Measurements from ENCODE around the gene EGLN2. TPM values are rescaled to one million over a fixed set of nuclear protein-coding genes. Genes with fewer than 3 reads are reported as not detected.

EGLN2 gene
- total and polyA plus RNA-seq, 9 of the 15 experiments (the other 6 are each of a cell fraction or from before 2014, with no cell fraction given) = 9.6 to 114 (median 71.0) TPM

DNA sequence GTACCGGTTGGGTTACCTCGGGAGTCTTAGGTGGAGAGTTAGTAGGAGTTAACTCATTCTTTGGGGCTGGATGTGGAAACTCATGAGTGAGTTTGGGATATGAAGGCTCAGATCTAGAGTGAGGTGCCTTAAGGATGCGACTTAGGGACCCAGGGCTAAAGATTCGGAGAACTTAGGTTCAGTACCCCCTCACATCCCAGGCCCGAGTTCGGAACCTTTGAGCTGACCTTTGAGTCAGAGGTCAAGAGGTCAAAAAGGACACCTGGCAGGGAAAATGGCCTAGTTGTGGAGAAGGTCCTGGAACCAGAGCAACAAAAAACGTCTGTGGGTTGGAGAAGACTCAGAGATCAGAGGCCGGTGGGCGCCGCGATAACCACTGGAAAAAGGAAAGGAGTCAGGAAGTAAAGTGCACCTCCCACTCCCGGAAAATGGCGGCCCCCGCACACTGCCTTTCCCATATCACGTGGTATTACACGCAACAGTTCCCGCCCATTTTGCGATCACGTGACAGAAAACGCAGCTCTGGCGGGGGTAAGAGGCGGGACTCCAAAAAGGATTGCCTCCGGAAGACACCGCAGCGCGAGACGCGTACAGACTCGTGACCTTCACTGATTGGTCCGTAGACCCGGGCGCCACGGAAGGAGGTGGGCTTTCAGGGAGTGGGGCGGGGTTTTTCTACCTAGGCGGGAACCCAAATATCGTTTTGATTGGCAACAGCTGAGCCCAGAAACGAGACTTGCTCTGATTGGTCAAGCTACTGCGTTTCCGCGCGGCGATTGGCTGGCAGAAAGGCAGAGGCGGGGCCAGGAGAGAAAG is 48.7 kb upstream of the EGLN2 start, which contains the start of gene ACTMAP (continued):
- TF ChIP-seq, protein P1, sequence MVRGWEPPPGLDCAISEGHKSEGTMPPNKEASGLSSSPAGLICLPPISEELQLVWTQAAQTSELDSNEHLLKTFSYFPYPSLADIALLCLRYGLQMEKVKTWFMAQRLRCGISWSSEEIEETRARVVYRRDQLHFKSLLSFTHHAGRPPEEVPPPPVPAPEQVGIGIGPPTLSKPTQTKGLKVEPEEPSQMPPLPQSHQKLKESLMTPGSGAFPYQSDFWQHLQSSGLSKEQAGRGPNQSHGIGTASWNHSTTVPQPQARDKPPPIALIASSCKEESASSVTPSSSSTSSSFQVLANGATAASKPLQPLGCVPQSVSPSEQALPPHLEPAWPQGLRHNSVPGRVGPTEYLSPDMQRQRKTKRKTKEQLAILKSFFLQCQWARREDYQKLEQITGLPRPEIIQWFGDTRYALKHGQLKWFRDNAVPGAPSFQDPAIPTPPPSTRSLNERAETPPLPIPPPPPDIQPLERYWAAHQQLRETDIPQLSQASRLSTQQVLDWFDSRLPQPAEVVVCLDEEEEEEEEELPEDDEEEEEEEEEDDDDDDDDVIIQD (CRISPR knock-in tag; IDR thresholded peaks at IDR 0.05) = no peak
- peak; percentile 57 to 83; a peak in 3 of 4 replicates for TF ChIP-seq TEAD1 (CRISPR knock-in tag; IDR thresholded peaks at IDR 0.05)
- TF ChIP-seq, protein P2, sequence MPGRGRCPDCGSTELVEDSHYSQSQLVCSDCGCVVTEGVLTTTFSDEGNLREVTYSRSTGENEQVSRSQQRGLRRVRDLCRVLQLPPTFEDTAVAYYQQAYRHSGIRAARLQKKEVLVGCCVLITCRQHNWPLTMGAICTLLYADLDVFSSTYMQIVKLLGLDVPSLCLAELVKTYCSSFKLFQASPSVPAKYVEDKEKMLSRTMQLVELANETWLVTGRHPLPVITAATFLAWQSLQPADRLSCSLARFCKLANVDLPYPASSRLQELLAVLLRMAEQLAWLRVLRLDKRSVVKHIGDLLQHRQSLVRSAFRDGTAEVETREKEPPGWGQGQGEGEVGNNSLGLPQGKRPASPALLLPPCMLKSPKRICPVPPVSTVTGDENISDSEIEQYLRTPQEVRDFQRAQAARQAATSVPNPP (IDR thresholded peaks at IDR 0.05; ENCODE audit: borderline replicate concordance, insufficient read depth, insufficient read length) = no peak
- no peak; the same call in 1 of the 2 replicates for TF ChIP-seq PTRF (tag; IDR thresholded peaks at IDR 0.05)
- TF ChIP-seq, protein P3, sequence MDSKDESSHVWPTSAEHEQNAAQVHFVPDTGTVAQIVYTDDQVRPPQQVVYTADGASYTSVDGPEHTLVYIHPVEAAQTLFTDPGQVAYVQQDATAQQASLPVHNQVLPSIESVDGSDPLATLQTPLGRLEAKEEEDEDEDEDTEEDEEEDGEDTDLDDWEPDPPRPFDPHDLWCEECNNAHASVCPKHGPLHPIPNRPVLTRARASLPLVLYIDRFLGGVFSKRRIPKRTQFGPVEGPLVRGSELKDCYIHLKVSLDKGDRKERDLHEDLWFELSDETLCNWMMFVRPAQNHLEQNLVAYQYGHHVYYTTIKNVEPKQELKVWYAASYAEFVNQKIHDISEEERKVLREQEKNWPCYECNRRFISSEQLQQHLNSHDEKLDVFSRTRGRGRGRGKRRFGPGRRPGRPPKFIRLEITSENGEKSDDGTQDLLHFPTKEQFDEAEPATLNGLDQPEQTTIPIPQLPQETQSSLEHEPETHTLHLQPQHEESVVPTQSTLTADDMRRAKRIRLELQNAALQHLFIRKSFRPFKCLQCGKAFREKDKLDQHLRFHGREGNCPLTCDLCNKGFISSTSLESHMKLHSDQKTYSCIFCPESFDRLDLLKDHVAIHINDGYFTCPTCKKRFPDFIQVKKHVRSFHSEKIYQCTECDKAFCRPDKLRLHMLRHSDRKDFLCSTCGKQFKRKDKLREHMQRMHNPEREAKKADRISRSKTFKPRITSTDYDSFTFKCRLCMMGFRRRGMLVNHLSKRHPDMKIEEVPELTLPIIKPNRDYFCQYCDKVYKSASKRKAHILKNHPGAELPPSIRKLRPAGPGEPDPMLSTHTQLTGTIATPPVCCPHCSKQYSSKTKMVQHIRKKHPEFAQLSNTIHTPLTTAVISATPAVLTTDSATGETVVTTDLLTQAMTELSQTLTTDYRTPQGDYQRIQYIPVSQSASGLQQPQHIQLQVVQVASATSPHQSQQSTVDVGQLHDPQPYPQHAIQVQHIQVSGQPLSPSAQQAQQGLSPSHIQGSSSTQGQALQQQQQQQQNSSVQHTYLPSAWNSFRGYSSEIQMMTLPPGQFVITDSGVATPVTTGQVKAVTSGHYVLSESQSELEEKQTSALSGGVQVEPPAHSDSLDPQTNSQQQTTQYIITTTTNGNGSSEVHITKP (IDR thresholded peaks at IDR 0.05; ENCODE audit: partially characterized antibody) = peak; percentile 42
- TF ChIP-seq, protein P4, sequence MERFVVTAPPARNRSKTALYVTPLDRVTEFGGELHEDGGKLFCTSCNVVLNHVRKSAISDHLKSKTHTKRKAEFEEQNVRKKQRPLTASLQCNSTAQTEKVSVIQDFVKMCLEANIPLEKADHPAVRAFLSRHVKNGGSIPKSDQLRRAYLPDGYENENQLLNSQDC (CRISPR knock-in tag; IDR thresholded peaks at IDR 0.05) = no peak
- TF ChIP-seq RBM39 (optimal IDR thresholded peaks at IDR 0.05; ENCODE audit: low read depth, low read length) = no peak
- TF ChIP-seq MCM2 (IDR thresholded peaks at IDR 0.05; ENCODE audit: low read depth) = no peak
- TF ChIP-seq, protein P5, sequence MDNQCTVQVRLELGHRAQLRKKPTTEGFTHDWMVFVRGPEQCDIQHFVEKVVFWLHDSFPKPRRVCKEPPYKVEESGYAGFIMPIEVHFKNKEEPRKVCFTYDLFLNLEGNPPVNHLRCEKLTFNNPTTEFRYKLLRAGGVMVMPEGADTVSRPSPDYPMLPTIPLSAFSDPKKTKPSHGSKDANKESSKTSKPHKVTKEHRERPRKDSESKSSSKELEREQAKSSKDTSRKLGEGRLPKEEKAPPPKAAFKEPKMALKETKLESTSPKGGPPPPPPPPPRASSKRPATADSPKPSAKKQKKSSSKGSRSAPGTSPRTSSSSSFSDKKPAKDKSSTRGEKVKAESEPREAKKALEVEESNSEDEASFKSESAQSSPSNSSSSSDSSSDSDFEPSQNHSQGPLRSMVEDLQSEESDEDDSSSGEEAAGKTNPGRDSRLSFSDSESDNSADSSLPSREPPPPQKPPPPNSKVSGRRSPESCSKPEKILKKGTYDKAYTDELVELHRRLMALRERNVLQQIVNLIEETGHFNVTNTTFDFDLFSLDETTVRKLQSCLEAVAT (IDR thresholded peaks at IDR 0.05) = peak; percentile 42 to 74; a peak in 3 of 4 replicates
- peak; percentile 84 for TF ChIP-seq POLR2H (tag; IDR thresholded peaks at IDR 0.05; ENCODE audit: low read depth)
- TF ChIP-seq, protein P6, sequence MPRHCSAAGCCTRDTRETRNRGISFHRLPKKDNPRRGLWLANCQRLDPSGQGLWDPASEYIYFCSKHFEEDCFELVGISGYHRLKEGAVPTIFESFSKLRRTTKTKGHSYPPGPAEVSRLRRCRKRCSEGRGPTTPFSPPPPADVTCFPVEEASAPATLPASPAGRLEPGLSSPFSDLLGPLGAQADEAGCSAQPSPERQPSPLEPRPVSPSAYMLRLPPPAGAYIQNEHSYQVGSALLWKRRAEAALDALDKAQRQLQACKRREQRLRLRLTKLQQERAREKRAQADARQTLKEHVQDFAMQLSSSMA (CRISPR knock-in tag; IDR thresholded peaks at IDR 0.05) = no peak
- peak; percentile 84 for TF ChIP-seq BRD9 (IDR thresholded peaks at IDR 0.05; ENCODE audit: low read depth, partially characterized antibody)
- no peak for TF ChIP-seq CCNT2 (IDR thresholded peaks at IDR 0.05; ENCODE audit: borderline replicate concordance, extremely low read depth, insufficient read length, low read depth, low read length)
- TF ChIP-seq BRF1 (IDR thresholded peaks at IDR 0.05; ENCODE audit: borderline replicate concordance, extremely low read depth, insufficient read length) = no peak
- peak; percentile 43; the same call in 1 of the 2 replicates for TF ChIP-seq KAT7 (CRISPR knock-in tag; IDR thresholded peaks at IDR 0.05; ENCODE audit: borderline replicate concordance)
- no peak for TF ChIP-seq CBX8 (IDR thresholded peaks at IDR 0.05; ENCODE audit: borderline replicate concordance, extremely low read depth, low read depth, low read length, poor library complexity, severe bottlenecking)

Data from K562 (cell line).